C1 segment of cervical spinal cord (tissue), 14 donors: ENCODE results near the gene TRPC4.
"Not testable (repeated sequence)": the region's sequence is repeated elsewhere in the genome, so short reads cannot be mapped to it uniquely, and the experiment has no call there.

ENCODE experiments used
- DNase-seq, 14 donors: peaks; one replicate each; lab custom pipeline; 2025; lab: John Stamatoyannopoulos, UW

The TRPC4 gene

GRCh38 chr13:37602733-37603381 lies 266.7 kb downstream of the TRPC4 start:
- no peak for DNase-seq

- no peak for DNase-seq
Measured at GRCh38 chr13:37601648-37602440, 267.7 kb downstream of the TRPC4 start.

- no peak for DNase-seq
Measured at GRCh38 chr13:37599519-37599918, 270.1 kb downstream of the TRPC4 start.

GRCh38 chr13:37598597-37598996 lies 271.0 kb downstream of the TRPC4 start, which contains the start of gene POSTN:
TSS of gene POSTN (minus strand) at chr13:37598768. CDS start at chr13:37598726, 42 bp downstream.
- no peak for DNase-seq

- no peak for DNase-seq
Measured at GRCh38 chr13:37597477-37598025, 272.0 kb downstream of the TRPC4 start.

- DNase-seq, result no peak
Measured at GRCh38 chr13:37596805-37597204, 272.8 kb downstream of the TRPC4 start.

GRCh38 chr13:37595162-37595561 lies 274.4 kb downstream of the TRPC4 start:
- no peak for DNase-seq

- no peak for DNase-seq
Measured at GRCh38 chr13:37594550-37594949, 275.0 kb downstream of the TRPC4 start.

- not testable (repeated sequence) for DNase-seq
Measured at GRCh38 chr13:37589381-37589780, 280.2 kb downstream of the TRPC4 start.

GRCh38 chr13:37587236-37587635 lies 282.3 kb downstream of the TRPC4 start:
- DNase-seq, result no peak
